ENCODE measurements around the gene RHOF. TPM values are rescaled to one million over a fixed set of nuclear protein-coding genes. Genes with fewer than 3 reads are reported as not detected.

RHOF gene
- total RNA-seq, 4 donors from 2014 or later, result 3.2 to 20.4 (median 6.2) TPM

GRCh38 chr12:121800694-121801594 lies 7.5 kb upstream of the RHOF start:
- Histone ChIP-seq H3K4me1 (peaks cover 30 to 63% (median 38%) of the 10 kb centered on the region in 3 donors), H3K36me3 (peaks cover 1 to 11% (median 3%) of the 10 kb centered on the region in 3 donors), H3K9me3 (no peaks in the 10 kb centered on the region), H3K27ac (peak overlapping the region; percentile 100), H3K27me3 (no peaks in the 10 kb centered on the region), H3K4me3 (peak overlapping the region; percentile 75 to 91 (median 86))
- WGBS, 2 donors, result 0 to 3% methylated on average over 3 to 23 of the region's 86 CpGs
- no peak for DNase-seq
- TF ChIP-seq POLR2A (IDR thresholded peaks at IDR 0.05) (peak in 2 of 4 donors; percentile 68 to 81), CTCF (IDR thresholded peaks at IDR 0.05) (no peak)
- intact Hi-C loops (cut with DNase I), result no loop called here

- WGBS, 2 donors, result 0% methylated on average over 11 of the region's 84 CpGs; no CpG with 5 or more reads in 1 of the 2 donors
- peaks cover 35 to 63% (median 43%) of the 10 kb centered on the region in 3 donors for H3K4me1 ChIP-seq
- intact Hi-C loops (cut with DNase I), result no loop called here
These were observed 6.6 kb upstream of the RHOF start for GRCh38 chr12:121799842-121800693.

GRCh38 chr12:121799156-121799841 lies 5.8 kb upstream of the RHOF start:
- H3K27ac ChIP-seq, result peak overlapping the region; percentile 100
- TF ChIP-seq CTCF (IDR thresholded peaks at IDR 0.05) (peak in 2 of 6 experiments; percentile 8 to 12), POLR2A (IDR thresholded peaks at IDR 0.05) (peak in 2 of 4 donors; percentile 29 to 36)

More at GRCh38 chr12:121799842-121800693, 6.6 kb upstream of the RHOF start:
- H3K9me3 ChIP-seq, result no peaks in the 10 kb centered on the region
- peak overlapping the region; percentile 75 to 91 (median 86) for H3K4me3 ChIP-seq
- H3K27me3 ChIP-seq, result no peaks in the 10 kb centered on the region
- peak in 2 of 4 donors; percentile 70 to 89 for TF ChIP-seq POLR2A (IDR thresholded peaks at IDR 0.05)
- TF ChIP-seq CTCF (IDR thresholded peaks at IDR 0.05), result peak in 1 of 6 experiments; percentile 7
- DNase-seq, result peak; percentile 52
- H3K36me3 ChIP-seq, result peaks cover 8 to 14% (median 8%) of the 10 kb centered on the region in 3 donors
- H3K27ac ChIP-seq, result peak overlapping the region; percentile 100

GRCh38 chr12:121798787-121799155 lies 5.3 kb upstream of the RHOF start:
- Histone ChIP-seq H3K36me3 (peaks cover 8 to 14% (median 8%) of the 10 kb centered on the region in 3 donors), H3K27me3 (no peaks in the 10 kb centered on the region), H3K27ac (peak overlapping the region; percentile 100), H3K4me1 (peaks cover 47 to 73% (median 53%) of the 10 kb centered on the region in 3 donors), H3K4me3 (peak overlapping the region; percentile 75 to 91 (median 86)), H3K9me3 (no peaks in the 10 kb centered on the region)
- intact Hi-C loops (cut with DNase I), result no loop called here
- no peak for TF ChIP-seq CTCF (IDR thresholded peaks at IDR 0.05)
- TF ChIP-seq POLR2A (IDR thresholded peaks at IDR 0.05), result no peak
- WGBS, 2 donors, result 48 to 62% methylated on average over 10 of the region's 10 CpGs
- DNase-seq, result no peak

More at GRCh38 chr12:121799156-121799841, 5.8 kb upstream of the RHOF start:
- Histone ChIP-seq H3K36me3 (peaks cover 8 to 14% (median 8%) of the 10 kb centered on the region in 3 donors), H3K4me3 (peak overlapping the region; percentile 75 to 91 (median 86)), H3K9me3 (no peaks in the 10 kb centered on the region), H3K27me3 (no peaks in the 10 kb centered on the region), H3K4me1 (peaks cover 42 to 68% (median 50%) of the 10 kb centered on the region in 3 donors)
- intact Hi-C loops (cut with DNase I), result no loop called here
- no peak for DNase-seq
- WGBS, 2 donors, result 6 to 10% methylated on average over 4 to 14 of the region's 30 CpGs

All from esophagus squamous epithelium (tissue), 5 donors.